GM18502 (cell line): Measurements from ENCODE around the gene KRT72.

Source experiments
- ATAC-seq: cut with Tn5 transposase; IDR thresholded peaks from one replicate; pipeline ENCODE4 v1.9.1; 2021; ENCODE audit warnings: mild to moderate bottlenecking; ENCODE audit not compliant: unreplicated experiment, poor library complexity

KRT72 gene

DNA sequence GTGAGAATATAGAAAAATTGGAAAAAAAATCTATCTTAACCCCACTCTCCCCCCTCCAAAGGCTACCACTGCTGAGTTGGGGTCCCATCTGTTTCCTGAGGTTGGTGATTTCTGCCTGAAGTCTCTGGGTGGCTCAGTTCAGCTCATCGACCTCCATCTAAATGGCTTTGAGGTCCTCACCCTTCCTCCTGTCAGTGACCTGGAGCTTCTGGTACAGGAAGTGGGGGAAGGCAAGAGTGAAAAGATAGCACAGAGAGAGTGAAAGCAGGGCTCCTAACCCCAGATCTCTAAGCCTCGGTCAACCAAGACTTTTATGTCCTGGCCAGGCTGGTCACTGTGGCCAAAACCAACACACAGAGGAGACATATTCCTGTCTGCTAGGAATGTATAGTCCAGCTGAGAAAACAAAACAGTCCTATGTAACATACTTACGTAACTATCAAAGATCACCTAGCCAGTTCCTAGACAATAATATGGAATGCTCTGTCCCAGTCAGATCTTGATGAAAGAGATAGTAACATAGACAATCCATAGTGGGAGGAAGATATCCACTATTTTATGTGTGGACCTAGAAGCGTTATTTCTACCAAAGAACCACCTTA, 29.4 kb upstream of the KRT72 start:
- no peak for ATAC-seq

- ATAC-seq, result no peak
Measured at GRCh38 chr12:52630008-52630500, 28.8 kb upstream of the KRT72 start.

DNA sequence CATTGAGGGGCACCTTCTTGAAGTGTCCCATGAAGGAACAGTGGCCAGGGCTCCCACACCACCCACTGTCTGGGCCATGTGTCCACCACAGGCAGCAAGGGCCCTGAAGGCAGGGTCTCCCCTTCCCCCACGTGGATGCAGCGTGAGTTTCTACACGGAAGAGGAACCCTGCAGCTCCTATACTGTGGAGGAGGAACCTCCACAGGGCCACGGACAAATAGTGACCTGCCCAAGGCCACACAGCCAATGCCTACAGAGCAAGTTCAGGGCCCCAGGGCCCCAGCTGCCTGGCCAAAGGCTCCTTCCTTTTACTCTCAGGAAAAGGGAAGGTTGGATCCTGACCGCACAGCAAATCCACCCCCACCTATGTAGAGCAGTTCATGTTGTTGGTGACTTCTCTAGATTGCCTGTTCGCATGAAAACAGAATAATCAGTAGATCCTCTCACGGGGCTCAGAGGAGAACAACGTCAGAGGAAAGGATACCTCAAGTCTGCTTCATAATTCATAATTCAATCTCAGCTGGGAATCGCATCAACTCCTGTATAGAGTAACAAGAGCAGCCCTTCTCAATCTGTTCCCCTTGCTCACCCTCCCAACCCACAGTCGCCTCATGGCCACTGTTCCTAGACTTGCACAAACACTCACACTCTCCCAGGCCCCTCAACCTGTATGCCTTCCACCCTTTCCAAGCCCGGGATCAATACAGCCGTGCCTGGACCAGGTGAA, 28.2 kb upstream of the KRT72 start:
- ATAC-seq, result no peak

DNA sequence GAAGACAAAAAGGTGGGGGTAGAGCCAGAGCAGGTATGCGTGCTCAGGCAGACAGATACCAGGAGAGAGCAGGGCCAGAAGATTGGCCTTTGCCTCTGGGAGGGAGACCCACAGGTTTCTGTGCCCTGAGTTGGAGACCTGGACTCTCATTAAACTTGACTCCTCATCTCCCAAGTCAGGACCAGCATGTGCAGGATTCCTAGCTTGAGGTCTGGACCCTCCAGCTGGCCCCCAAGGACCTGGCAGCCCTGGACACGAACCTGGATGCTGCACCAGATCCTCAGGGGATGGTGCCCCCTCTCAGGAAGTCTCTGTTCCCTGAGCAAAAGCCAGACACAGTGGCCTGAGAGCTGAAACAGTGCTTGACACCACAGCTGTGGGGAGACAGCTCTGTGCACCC, 27.6 kb upstream of the KRT72 start:
- ATAC-seq, result no peak

DNA sequence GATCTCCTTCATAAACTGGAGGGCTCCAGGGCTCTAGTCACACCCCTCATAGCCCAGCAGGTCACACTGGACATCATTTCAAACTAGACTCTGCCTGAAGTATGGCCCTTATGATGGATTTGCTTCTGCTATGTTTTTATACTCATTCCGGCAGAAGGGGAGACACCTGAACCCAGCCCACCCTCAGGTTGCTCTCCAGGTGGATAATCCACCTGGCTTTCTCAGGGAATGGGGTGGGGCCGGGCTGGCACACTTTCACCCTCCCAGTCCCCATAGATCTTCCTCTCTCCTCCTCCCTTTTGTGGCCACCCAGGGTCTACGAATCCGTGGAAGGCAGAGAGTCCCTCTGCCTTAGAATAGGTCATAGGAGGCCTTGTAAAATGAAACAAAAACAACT, 26.8 kb upstream of the KRT72 start:
- ATAC-seq, result no peak

- no peak for ATAC-seq
Measured at GRCh38 chr12:52627395-52628110, 26.3 kb upstream of the KRT72 start.

- no peak for ATAC-seq
Measured at GRCh38 chr12:52622349-52622748, 21.1 kb upstream of the KRT72 start.

- ATAC-seq, result no peak
Measured at GRCh38 chr12:52618866-52619265, 17.6 kb upstream of the KRT72 start.

DNA sequence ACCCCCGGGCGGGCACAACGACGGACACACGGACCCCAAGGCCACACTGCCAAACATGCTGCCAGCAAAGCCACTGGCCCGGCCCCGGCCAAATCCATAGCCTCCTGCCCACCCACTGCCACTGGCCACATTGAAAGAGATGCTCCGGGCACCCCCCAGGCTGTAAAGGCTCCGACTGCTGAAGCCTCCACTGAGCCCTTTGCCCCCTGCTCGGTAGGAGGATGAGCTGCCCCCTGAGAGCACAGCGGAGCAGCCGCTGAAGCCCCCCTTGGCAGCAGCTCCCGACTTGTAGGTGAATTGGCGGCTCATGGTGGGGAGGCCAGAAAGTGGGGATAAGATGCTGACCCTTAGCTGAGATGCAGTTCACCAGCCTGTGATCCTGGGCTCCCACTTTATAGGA, 17.0 kb upstream of the KRT72 start, which contains the start of gene KRT73:
Gene KRT73, minus strand, starts transcription at position 344 of the 400 bp plus-strand sequence. Its CDS starts 35 bp downstream, at position 309.
- no peak for ATAC-seq

GRCh38 chr12:52617403-52617785, 16.1 kb upstream of the KRT72 start:
- no peak for ATAC-seq

DNA sequence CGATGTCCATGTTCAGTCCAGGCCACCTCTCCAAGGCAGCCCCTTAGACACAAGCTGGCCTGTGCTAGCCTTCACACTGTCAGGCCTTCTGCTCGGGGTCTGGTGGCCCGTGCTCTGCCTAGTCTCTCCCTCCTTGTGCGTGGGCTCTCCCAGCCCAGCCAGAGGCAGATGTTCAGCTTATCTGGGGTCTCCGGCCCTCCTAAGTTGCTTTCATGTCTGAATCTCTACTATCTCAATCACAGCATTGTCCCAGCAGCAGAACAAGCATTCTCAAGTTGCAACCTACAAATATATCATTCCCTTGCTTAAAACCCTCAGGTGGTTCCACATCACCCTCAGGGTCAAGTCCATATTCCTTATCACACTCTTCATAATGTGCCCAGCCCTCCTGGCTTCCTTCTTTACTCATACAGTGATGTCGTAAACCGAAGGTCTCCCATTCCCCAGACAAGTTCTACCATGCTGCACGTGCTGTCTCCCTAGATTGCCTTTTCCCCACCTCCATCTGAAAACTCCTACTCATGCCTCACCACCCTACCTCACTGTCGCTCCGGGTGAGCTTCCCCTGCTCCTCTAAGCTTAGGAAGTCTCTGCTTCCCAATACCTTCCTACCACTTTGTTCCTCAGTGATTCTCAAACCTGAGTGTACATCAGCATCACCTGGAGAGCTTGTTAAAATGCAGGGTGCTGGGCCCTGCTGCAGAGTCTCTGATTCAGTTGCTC, 15.6 kb upstream of the KRT72 start:
- ATAC-seq, result no peak

DNA sequence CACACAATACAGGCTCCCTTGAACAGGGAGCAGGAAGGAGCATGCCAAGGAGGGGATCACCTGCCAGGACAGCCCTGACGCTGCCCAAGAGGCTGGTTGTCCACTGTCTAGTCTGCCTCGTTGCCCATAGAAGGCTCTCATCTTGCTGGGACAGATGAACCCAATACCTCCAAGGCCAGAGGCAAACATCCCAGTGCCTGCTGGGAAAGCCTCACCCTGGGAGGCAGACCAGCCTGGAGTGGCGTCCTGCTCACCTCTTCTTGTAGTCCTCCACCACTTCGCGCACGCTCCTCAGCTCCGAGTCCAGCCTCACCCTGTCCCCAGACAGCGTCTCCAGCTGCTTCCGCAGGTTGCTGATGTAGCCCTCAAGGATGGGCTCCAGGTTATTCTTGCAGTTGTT, 14.6 kb upstream of the KRT72 start:
- ATAC-seq, result no peak

DNA sequence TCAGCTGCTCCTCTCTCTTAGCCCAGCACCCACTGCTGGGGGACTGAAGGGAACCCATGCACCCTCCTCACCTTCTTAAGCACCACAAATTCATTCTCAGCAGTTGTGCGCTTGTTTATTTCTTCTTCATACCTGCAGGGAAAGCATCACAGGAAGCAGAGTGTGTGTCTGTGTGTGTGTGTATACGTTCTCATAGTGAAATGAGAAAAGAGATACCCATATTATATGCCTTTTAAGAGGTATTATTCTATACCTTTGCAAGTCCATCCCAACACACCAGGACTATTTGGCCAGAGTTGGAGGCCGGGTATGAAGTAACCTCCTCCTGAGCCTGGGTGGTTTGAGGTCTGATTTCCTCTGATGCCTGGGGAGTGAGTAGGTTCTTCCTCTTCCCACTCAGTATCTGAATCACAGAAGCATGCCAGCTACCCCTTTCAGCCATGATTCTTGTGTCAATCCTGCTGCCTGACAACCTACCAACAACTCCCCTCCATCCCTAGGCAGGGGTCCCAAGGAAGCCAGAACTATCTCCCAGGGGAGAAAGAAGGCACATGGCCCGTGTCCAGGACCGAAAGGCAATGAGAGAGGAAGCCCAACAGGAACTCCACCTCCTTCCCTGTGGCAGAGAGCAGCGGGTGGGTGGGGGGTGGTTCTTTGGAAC, 14.1 kb upstream of the KRT72 start:
- ATAC-seq, result no peak

- ATAC-seq, result no peak
Measured at GRCh38 chr12:52614381-52615207, 13.3 kb upstream of the KRT72 start.

GRCh38 chr12:52613384-52614030, 12.2 kb upstream of the KRT72 start:
- ATAC-seq, result no peak

DNA sequence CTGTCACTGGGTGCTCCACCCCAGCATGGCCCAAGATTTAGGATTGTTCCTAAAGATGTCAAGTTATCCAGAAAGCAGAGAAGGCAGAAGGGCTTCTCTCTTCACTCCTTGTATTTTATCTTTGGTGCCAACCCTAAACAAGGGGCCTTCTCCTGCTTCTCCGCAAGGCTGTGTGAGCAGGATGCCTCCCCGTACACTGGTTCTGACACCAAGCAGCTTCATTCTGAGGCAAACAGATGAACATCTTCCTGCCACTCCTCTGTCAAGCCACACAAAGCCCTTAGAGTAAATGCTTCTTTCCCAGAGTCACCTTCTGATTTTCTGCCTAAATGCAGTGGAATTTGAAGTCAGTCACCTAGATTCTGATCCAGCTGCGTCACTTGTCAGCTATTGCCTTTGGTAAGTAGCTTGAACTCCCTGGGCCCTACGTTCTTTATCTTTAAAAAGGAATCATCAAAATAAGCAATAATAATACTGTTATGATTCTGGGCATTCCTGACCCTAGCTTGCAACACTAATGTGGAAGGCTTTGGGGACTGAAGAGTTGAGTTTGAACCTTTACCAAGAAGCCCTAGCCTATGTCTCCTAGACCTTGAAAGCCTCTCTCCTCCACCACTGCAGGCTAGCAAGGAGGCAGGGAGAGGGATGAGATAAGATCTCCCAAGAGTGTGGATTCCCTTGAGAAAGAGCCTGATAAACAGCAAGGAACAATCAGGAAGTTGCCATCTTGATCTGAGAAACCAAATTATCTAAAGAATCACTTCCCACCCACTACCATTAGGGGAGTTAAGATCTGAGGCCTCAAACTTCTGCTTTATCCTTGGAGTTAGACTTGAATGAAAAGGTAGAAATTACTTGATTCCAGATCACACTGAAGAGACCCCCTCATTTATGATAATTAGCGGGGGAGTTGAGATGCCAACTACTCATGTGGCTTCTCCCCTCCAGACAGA, 11.4 kb upstream of the KRT72 start:
- no peak for ATAC-seq

GRCh38 chr12:52611080-52611468, 9.8 kb upstream of the KRT72 start:
- no peak for ATAC-seq
